GM13977 (cell line): ENCODE results near the gene UNC13B.

Experiments used
- DNase-seq: peaks from one replicate; pipeline ENCODE4 v3.0.0; 2012; ENCODE audit warnings: low spot score
- CTCF ChIP-seq: IDR thresholded peaks from 2 replicates; pipeline ENCODE4 v1.5.1; 2012; ENCODE audit warnings: mild to moderate bottlenecking, control low read depth; ENCODE audit not compliant: insufficient read depth; ENCODE audit errors: extremely low read depth, missing control alignments
- in situ Hi-C: fragments of 300-500 bp; cut with MboI; formaldehyde crosslinking; loops from one replicate; pipeline ENCODE4 v1.12.0; 2022; ENCODE audit warnings: low sequenced_read_pairs, low pct_unique_long_range_greater_than_20kb, mixed read lengths, inconsistent platforms; ENCODE audit not compliant: unreplicated experiment

The UNC13B gene

GRCh38 chr9:35446012-35446411, 284.2 kb downstream of the UNC13B start:
- in situ Hi-C loops = no loop called here
- TF ChIP-seq CTCF = no peak
- no peak for DNase-seq

- TF ChIP-seq CTCF = no peak
- DNase-seq = no peak
- in situ Hi-C loops = no loop called here
Measured at GRCh38 chr9:35448496-35448895, 286.7 kb downstream of the UNC13B start.

- DNase-seq = no peak
- TF ChIP-seq CTCF = no peak
- in situ Hi-C loops = no loop called here
Measured at GRCh38 chr9:35452481-35452880, 290.7 kb downstream of the UNC13B start.

GRCh38 chr9:35453786-35454185, 292.0 kb downstream of the UNC13B start:
- no peak for DNase-seq
- in situ Hi-C loops = no loop called here
- TF ChIP-seq CTCF = no peak
